PC-9 (cell line): ENCODE measurements around the gene MALRD1.

Source experiments
- CTCF ChIP-seq: fragments of 200-600 bp; sonication (generic); conservative IDR thresholded peaks from 2 replicates; pipeline ENCODE4 v1.6.1; 2017; ENCODE audit warnings: mixed run types, antibody characterized with exemption, mild to moderate bottlenecking, moderate library complexity
- EZH2 ChIP-seq: fragments of 200-600 bp; sonication (generic); IDR thresholded peaks from 2 replicates; pipeline ENCODE4 v1.8.0; 2017; ENCODE audit warnings: antibody characterized with exemption, low read depth

GRCh38 chr10:19556666-19557065, 508.1 kb downstream of the MALRD1 start:
- TF ChIP-seq CTCF (no peak), EZH2 (no peak)
